ENCODE measurements around the gene TSBP1. TPM values are rescaled to one million over a fixed set of nuclear protein-coding genes. Genes with fewer than 3 reads are reported as not detected.
A peak's percentile ranks its signal among the peaks of the same experiment; 100 is the strongest.

Gene TSBP1, protein sequence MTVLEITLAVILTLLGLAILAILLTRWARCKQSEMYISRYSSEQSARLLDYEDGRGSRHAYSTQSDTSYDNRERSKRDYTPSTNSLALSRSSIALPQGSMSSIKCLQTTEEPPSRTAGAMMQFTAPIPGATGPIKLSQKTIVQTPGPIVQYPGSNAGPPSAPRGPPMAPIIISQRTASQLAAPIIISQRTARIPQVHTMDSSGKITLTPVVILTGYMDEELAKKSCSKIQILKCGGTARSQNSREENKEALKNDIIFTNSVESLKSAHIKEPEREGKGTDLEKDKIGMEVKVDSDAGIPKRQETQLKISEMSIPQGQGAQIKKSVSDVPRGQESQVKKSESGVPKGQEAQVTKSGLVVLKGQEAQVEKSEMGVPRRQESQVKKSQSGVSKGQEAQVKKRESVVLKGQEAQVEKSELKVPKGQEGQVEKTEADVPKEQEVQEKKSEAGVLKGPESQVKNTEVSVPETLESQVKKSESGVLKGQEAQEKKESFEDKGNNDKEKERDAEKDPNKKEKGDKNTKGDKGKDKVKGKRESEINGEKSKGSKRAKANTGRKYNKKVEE
- polyA plus RNA-seq (2014; cell fraction: cytosol; rRNA removed): not detected in 2 replicates
- not detected in 2 replicates for polyA plus RNA-seq (2014; cell fraction: nucleus; rRNA removed)

DNA sequence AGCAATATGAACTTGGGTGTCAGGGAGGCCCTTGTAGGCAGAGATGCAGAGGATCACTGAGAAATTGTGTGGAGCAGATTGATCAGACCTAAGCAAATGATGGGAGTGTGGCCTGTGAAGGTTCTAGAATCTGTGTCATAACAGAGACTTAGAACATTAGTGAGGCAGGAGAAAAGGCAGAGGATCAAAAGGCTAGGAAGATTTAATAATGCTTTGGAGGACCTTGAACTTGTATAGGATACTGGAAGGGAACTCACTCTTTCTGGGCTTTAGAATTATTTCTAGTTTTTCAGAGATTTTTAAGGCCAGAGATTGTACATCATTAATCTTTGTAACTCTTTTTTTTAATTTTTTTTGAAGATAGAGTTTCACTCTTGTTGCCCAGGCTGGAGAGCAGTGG lies at the start of gene TSBP1:
Gene TSBP1, minus strand, starts transcription at position 101 of the 400 bp plus-strand sequence. CDS start 197 bp downstream, outside the sequence.
- no peak for DNase-seq (ENCODE audit: low spot score)

DNA sequence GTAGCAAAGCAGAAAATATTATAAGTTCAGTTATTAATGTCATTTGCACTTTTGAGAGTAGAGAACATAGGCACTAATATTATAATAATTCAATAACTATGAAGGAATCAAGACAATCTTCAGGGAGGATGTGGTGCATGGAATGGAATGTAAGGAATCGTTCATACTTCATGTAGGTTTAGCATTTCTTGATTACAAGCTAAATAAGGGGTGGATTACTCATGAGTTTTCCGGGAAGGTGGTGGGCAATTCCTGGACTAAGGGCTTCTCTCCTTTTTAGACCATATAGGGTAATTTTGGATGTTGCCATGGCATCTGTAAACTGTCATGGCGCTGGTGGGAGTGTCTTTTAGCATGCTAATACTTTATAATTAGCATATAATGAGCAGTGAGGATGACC lies 44.3 kb upstream of the TSBP1 start:
- DNase-seq (ENCODE audit: low spot score): no peak

DNA sequence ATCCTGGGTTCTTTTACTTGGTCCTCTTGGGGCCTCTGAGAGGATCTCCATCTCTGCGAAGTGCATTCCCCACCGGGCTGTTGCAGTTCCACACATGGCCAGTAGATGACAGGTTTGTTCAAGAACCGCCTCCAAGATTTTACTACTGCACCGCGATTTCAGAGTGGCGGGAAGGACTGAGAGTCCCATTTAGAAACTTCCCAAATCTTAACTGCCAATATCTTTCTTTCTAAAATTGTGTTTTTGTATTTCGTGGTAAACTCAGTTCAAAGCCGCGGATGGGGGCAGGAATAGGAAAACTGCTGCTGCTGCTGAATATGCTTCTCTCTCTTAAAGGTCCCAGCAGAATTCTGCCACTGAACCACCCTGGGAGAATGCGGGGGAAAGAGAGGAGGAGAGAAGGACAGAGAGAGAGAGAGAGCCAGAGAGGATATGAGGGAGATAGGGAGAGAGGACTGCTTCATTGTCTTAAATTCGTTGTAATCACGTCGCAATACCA lies 43.9 kb upstream of the TSBP1 start:
- DNase-seq (ENCODE audit: low spot score): peak; percentile 57

DNA sequence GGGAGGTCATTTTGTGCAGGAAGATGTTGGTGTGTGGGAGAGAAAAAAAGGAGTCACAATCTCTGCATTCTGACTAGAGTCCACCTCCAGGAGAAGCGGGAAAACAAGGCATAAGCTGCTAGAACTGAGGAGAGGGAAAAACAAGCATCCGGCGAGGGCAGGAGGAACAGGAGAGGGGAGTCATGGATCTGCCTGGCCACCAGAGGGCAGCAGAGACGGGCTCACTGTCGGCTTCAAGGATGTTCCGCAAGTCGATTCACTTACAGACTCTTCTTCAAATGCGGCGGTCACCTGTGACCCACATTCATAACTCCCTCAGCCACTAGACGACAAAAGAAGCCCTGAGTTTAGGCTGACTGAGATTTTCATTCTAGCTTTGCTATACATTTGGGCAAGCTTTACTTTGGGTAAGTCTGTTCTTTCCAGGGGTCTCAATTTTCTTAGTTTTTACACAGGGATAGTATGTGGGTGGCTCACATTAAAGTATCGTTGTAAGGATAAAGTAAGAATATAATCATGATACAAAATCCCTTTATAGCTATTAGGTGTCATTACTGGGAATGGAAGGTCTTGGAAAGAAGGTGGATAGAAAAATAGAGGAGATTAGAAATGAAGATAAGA lies 41.8 kb upstream of the TSBP1 start:
- DNase-seq (ENCODE audit: low spot score): peak; percentile 76

DNA sequence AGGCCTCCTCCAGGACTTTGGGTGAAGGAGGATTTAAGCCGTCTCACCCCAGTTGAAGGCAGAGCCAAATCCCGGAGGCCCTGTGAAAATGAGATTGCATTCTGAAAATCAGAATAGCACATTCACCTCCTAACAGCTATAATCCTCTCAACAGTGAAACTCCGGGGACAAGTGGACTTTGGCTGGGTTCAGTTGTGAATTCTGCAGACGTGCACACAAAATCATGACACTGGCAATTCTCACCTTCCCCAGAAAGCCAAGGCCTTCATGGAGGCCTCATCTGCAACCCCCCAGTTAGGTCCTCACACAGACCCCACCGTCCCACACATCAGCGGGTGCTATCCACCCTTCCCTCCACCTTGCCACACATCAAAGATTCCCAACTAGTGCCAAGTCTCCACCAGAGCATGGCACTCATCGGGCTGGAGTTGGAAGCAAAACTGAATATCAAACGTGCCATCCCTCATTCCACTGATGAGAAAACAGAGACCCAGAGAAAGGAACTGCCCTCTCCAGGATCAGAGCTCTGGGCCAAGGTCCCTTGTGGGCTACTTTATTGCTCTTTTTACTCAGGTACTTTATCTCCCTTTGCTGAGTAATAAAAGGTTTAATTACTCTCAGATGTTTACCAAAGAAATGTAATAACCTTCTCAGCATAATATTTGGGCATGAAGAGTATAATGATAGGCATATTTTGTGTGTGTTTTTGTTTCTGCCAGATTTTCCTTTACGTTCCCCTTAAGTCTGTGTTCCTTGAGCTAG lies 40.0 kb upstream of the TSBP1 start:
- DNase-seq (ENCODE audit: low spot score): no peak

DNA sequence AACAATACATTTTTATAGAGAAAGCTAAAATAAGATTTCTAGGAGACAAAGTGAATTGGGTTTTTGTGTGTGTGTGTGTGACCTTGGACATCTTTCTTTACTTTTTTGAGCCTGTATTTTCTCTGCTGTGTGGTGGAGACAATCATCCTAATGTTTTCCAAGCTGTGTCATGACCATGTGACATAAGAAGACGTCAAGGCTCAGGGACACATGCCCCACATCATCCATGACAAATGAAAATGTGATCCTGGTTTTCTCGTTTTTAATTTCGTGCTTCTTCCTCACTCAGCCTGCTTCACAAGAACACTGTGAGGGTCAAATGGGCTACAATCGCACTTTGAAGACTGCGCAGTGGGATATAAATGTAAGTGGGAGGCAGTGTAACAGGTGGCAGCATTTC lies 39.2 kb upstream of the TSBP1 start:
- no peak for DNase-seq (ENCODE audit: low spot score)

DNA sequence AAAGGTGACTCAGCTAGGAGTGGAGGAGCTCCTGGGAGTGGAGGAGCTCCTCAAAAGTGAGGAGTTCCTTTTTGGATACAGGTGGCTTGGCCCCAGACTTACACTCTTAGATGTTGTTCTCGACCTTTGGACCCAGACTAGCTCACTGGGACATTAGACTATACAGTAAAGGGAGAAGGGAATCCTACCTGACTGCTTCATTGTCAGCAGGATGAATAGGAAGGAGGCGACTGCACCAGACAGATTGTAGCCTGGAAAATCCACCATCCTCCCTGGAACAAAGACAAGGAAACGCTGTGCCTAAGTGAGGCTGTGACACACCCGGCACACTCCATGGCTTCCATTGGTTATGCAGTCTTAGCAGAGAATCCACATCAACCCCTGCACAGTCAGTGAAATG lies 35.2 kb upstream of the TSBP1 start, which contains the start of gene BTNL2:
Gene BTNL2, minus strand, starts transcription at position 325 of the 400 bp plus-strand sequence. Its CDS starts 58 bp downstream, at position 267.
- no peak for DNase-seq (ENCODE audit: low spot score)

DNA sequence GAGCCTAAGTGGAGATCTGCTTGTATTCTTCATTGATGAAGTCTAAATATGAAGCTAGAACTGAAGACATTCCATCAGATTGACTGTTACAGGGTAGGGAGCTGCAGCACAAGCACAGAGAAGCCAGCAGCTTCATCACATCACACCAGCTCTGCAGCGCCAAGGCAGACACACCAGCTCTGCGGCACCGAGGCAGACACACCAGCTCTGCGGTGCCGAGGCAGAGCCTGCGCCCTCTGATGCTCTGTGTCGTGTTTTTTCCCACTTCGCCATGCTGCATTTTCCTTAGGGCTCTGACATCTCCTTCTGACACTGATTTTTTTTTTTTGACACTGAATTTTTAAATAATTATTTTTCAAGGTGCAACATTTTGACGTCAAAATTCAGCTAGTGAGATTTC lies 34.5 kb upstream of the TSBP1 start:
- no peak for DNase-seq (ENCODE audit: low spot score)

DNA sequence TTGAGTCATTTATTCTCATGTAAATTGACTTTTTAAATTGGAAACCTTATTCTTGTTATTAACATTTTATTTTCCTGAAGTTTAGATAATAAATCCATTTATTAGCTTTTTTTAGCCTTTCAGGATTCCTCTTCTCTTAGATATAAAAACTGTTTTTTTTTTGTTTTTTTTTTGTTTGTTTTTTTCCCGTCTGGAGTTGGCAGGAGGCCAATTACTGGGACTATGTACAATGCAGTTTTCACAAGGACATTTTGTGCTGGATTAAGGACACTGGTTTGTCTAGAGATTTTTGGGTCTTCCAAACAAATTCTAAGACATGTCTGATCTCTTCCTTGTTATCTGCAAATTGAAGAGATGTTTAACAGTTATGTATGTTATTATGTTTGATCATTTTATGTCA lies 34.0 kb upstream of the TSBP1 start:
- no peak for DNase-seq (ENCODE audit: low spot score)

DNA sequence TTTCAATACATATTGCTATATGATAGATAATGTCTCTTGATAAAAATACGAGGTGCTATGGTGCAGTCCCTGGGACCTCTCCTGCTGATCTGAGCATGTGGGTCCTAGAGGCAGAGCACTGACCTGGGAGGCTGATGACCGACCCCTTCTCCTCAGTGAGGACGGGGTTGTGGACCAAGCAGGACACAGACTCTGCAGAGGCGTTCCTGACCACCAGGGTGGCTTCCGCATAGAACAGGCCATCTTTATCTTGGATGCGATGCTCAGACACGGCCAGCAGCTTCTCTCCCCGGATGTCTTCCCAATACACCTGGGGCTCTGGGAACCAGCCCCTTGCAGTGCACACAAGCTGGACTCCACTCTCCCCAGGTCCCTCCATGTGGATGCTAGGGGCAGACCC lies 31.1 kb upstream of the TSBP1 start:
- DNase-seq (ENCODE audit: low spot score): peak; percentile 35

DNA sequence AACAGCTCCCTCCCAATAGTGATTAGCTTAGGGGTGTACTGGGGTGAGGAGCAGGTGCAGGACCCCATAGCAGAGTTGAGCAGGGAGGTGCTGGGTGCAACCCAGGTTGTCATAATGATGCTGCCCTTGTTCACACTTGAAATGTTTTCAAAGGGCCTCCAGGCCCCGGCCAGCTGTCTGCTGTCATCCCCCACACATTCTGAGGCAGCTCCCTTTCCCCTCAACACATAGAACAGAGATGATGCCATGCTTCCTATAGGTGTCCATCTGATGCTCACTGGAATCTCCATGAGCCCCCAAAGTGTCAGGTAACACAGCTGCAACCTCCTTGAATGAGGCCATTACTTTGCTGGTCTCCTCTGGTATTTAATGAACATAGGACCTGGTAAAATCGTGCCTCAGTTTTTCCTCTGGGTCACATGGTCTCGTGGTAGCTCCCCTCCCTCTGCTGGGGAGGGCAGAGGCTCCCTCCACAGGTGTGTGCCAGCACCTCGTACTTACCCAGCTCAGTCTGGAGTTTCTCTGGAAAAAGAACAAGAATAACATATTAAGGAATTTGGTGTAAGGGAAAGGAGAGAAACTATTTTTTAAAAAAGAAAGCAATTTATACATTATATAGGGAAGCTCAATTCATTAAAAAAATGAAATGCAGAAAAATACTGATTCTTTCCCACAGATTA lies 29.7 kb upstream of the TSBP1 start:
- DNase-seq (ENCODE audit: low spot score): no peak

DNA sequence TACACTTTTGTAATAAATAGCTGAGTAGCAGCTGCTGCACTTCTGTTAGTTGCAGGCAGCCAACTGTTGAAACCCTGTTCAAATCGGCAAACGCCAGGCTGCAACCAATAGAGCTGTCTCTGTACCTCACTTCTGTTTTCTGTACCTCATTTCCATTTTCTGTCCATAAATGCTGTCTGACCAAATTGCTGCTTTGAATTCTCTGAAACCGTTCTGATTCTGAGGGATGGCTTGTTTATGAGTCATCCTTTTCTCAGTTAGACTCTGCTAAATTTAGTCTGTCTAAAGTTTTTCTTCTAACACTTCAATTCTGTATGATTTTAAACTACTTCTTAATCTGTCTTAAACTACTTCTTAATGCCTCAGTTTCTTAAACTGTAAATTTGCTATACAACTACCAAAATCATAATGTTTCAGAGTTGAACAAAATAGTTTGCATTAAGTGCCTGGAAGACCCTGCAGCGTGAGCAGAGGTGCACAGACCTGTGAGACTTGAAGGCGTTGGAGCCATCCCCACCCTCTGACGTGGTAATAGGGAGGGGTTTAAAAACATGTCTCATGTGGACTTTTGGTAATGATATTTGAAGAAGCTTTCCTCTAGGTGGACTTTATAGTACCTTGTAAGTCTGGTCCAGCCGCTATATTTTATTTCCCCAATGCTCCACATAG lies 25.7 kb upstream of the TSBP1 start:
- DNase-seq (ENCODE audit: low spot score): no peak

DNA sequence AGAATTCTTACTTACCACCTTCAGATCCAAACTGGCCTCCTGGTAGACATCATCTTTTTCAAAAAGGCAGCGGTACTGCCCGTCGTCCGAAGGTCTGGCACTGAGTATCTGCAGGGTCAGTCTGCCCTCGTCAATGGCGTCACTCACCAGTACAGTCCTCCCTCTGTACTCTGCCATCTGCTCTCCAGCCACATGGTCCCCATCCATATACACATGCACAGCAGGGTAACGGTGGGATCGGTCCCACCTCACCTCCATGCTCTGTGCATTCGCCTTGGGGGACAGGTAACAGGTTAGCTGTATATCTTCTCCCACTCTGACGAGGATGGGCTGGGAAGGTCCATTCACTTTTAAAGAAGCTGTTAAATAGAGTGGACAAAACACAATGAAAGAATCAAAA lies 24.3 kb upstream of the TSBP1 start:
- DNase-seq (ENCODE audit: low spot score): no peak

DNA sequence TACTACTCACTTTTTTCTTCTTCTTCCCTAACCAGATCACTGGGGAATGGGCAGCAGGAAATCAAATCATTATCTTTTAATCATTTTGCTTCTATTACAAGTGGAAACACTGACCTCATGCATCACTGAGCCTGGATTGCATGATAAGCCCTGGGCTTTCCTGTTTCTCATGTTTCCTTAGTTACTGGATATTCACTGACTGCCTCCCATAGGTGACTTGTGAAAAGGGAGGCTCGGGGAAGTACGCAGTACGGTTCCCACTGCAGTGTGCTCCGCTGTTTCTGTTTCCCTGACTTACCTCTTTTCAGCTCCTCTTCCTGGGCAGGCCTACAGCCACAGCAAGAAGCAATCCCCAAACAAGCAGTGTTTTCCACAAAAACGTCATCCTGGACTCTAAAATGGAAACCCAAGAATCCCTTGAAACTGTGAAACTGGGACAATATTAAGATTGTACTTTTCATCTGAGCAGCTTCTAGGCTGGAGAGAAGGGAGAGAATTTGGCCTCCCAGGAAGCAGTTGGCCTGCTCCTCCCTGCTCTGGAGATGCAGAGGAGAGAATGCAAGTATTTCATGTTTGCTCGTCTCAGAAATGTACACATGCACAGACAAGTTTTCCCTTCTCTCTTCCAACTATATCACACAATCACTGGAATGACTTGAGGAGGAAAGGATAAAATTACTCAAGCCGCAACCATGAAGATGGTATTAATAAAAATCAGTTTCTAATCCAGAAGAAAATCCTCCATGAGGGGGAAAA lies 22.1 kb upstream of the TSBP1 start:
- no peak for DNase-seq (ENCODE audit: low spot score)

DNA sequence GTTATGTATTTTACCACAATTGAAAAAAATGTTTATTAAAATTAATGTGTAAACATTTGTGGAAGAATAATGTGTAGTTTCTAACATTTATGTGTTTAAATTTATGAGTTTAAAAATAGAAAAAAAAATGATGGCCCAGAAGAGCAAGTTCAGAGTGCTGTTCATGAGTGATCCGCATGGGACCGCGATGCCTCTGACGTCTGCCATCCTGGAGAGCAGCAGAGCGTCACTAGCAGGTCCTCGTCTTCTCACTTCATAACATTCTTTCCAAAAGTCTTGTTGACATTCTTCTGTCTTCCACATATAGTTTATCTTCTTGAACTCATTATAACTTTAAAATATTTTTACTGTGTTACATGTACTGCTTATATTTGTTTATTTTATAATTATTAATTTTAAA lies 19.8 kb upstream of the TSBP1 start:
- DNase-seq (ENCODE audit: low spot score): no peak

DNA sequence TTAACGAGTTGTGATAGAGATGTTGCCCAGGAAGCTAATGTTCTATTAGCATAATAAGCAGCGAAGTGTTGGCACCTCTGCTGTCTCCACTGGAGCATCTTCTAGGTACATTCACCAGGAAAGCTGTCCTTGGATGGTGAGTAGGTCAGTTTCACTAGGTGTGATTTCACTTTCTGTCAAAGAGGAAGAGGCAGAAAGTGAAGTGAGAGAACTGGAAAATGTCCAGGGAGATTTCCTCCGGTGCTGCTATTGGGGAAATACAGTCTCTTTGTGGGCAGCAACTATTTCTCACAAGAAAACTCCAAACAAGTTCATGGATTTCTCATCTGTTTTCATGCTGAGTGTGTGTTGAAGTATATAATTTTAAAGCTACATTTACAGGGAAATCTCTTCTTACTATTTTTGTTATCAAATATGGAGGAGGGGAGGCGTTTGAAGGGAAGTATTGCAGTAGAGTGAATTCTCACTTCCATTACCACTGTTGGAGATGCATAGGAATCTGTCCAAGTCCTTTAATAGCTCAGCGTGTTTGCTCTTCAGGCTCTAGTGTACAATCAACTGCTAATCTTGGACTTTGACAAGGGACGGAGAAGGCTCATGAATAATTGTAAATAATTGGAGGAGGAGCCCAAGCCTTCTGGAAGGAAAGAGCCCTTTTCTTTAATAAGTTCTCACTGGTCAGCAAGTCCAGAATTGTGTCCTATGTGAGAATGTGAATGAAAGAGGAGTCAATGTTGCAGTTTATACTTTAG lies 16.1 kb upstream of the TSBP1 start:
- DNase-seq (ENCODE audit: low spot score): no peak

DNA sequence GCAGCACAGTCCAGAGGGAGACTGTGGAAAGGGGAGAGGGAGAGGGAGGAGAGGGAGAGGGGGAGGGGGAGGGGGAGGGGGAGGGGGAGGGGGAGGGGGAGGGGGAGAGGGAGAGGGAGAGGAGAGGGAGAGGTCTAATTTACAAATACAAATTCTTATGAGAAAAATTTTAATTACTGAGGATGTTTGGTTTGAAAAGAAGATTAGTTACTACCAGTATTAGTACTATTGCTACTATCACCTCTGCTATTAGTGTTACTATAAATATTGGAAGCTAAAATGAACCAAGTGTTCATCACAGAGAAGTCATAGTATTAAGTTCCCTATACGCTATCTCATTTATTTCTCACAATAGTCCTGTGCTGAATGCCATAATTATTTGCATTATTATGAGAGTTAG lies 14.3 kb upstream of the TSBP1 start:
- no peak for DNase-seq (ENCODE audit: low spot score)

DNA sequence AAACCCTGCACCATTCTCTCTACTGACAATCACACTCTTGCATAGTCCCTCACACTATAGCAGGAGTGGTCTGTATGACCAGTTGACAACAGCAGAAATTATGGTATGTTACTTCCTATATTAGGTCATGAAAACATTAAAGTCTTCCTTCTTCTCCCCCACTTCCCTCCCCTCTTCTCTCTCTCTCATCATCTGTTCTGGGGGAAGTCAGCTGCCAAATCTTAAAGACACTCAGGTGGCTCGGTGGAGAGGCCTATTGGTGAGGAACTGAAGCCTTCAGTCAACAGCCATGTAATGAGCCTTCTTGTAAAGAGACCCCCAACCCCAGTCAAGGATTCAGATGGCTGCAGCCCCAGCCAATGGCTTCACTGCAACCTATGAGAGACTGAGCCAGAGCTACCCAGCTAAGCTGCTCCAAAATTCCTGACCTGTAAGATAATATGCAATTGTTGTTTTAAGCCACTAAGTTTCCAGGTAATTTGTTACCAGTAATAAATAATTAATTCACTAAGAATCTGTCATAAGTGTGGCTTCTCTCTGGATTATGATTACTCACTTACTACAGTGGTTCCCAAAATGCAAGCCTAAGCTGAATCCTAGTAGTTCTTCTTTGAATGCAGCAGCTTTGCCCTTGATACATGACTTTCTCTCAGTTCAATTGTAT lies 11.2 kb upstream of the TSBP1 start:
- DNase-seq (ENCODE audit: low spot score): no peak

DNA sequence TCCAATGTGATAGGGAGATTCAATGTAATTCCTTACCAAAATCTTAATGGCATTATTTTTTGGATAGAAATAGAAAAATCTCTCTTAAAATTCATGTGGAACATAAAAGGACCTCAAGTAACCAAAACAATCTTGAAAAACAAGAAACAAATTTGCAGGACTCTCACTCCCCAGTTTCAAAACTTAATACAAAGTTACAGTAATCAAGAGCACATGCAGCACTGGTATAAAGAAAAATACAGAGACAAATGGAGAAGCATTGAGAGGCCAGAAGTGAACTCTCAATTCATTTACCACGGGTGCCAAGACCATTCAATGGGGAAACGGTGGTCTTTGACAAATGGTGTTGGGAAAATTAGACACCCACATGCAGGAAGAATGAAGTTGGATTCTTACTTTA lies 7.8 kb upstream of the TSBP1 start:
- DNase-seq (ENCODE audit: low spot score): no peak
